Measurements from ENCODE around the gene ZNF764. TPM values are rescaled to one million over a fixed set of nuclear protein-coding genes. Genes with fewer than 3 reads are reported as not detected.

Gene ZNF764
- total and polyA plus RNA-seq, 9 of the 15 experiments (the other 6 are each of a cell fraction or from before 2014, with no cell fraction given): 0.69 to 10.1 (median 4.1) TPM

DNA sequence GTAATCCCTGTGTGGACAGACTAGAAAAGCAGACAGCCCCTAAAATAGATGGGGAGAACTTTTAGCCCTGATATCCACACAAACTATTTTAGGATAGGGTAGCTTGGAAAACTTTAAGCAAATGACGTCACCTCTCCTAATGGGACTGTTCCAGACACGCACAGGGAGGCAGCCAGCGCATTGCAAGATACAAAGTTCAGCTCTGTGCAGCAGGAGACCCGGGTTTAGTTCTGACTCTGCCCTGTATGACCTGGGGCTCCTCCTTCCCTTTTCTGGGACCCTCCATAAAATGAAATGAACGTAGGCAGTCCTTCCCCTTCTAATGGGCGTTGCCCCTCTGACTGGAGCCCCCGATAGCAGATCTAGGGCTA lies 45.8 kb upstream of the ZNF764 start:
- no peak for DNase-seq (ENCODE audit: extremely low read depth in 1 of 4, low spot score in 3 of 4)
- Histone ChIP-seq H3K27ac (ENCODE audit: extremely low read depth, low read depth, low read length) (no peak overlapping the region), H2AFZ (ENCODE audit: low read depth, low read length) (no peak overlapping the region), H3K4me3 (no peak overlapping the region), H3K9me1 (ENCODE audit: control insufficient read depth, insufficient read depth, low read length) (no peaks in the 10 kb centered on the region), H3K4me1 (replicated peaks in 1 of 2; ENCODE audit: control insufficient read depth in 2 of 2, insufficient read depth in 2 of 2, low read length in 2 of 2) (peaks cover 5 to 14% of the 10 kb centered on the region in 2 experiments; a peak in 4 of 5 replicates), H3K4me2 (ENCODE audit: insufficient read depth, low read length) (no peak overlapping the region), H3K36me3 (ENCODE audit: control insufficient read depth, insufficient read depth, low read length) (peaks cover 60% of the 10 kb centered on the region), H3K27me3 (ENCODE audit: control insufficient read depth in 2 of 2, insufficient read depth in 2 of 2, low read length in 2 of 2) (no peaks in the 10 kb centered on the region), H3K79me2 (ENCODE audit: control insufficient read depth, insufficient read depth, low read length) (peaks cover 5% of the 10 kb centered on the region), H3K9ac (ENCODE audit: insufficient read depth in 1 of 2, low read depth in 2 of 2, low read length in 2 of 2) (peak overlapping the region in 1 of 2 experiments; percentile 42; a peak in 2 of 4 replicates), H4K20me1 (replicated peaks; ENCODE audit: control insufficient read depth, insufficient read depth, low read length) (no peaks in the 10 kb centered on the region), H3K9me3 (replicated peaks; ENCODE audit: control insufficient read depth, insufficient read depth, low read depth, low read length) (no peaks in the 10 kb centered on the region)
- FAIRE-seq: no peak
- in situ Hi-C loops (cut with MboI) (no loop called here), intact Hi-C loops (cut with micrococcal nuclease) (no loop called here)
- ChIA-PET CTCF (ENCODE audit: low intra/inter-chr PET ratio) (no interaction called here), POLR2A (interaction anchor here (0.7 kb wide), 1 partner anchor 10 kb away, joined by 5 read pairs; no protein-coding TSS in a partner anchor)
- 85% methylated on average over 6 of the region's 7 CpGs for WGBS (ENCODE audit: insufficient coverage, low coverage, missing lambda C conversion rate)
- no TSS peak for BruUV-seq (replicated peaks)
- ATAC-seq: no peak
- TF ChIP-seq AFF4 (CRISPR knock-in tag; IDR thresholded peaks at IDR 0.05) (no peak), CXXC5 (CRISPR knock-in tag; IDR thresholded peaks at IDR 0.05) (no peak), ZNF77 (CRISPR knock-in tag; IDR thresholded peaks at IDR 0.05) (no peak), DPF2 (IDR thresholded peaks at IDR 0.05) (no peak), ZNF695 (CRISPR knock-in tag; IDR thresholded peaks at IDR 0.05) (no peak), VEZF1 (CRISPR knock-in tag; IDR thresholded peaks at IDR 0.05) (no peak), ZFPM2 (CRISPR knock-in tag; IDR thresholded peaks at IDR 0.05) (no peak), LCOR (CRISPR knock-in tag; IDR thresholded peaks at IDR 0.05) (no peak), BRD4 (IDR thresholded peaks at IDR 0.05) (no peak), SMAD2 (IDR thresholded peaks at IDR 0.05; ENCODE audit: low read depth, low read length) (no peak), FOXA3 (CRISPR knock-in tag; conservative IDR thresholded peaks at IDR 0.05 in 1 of 2, IDR thresholded peaks at IDR 0.05 in 1 of 2) (no peak), STAT5A (IDR thresholded peaks at IDR 0.05; ENCODE audit: borderline replicate concordance, low read length) (no peak), KDM4B (IDR thresholded peaks at IDR 0.05; ENCODE audit: borderline replicate concordance in 2 of 2, low read depth in 1 of 2) (no peak), CAMTA2 (CRISPR knock-in tag; conservative IDR thresholded peaks at IDR 0.05) (no peak), PRMT5 (CRISPR knock-in tag; IDR thresholded peaks at IDR 0.05) (no peak), CREB3 (tag; conservative IDR thresholded peaks at IDR 0.05; ENCODE audit: low read depth) (no peak)
- TF ChIP-seq, protein P1, sequence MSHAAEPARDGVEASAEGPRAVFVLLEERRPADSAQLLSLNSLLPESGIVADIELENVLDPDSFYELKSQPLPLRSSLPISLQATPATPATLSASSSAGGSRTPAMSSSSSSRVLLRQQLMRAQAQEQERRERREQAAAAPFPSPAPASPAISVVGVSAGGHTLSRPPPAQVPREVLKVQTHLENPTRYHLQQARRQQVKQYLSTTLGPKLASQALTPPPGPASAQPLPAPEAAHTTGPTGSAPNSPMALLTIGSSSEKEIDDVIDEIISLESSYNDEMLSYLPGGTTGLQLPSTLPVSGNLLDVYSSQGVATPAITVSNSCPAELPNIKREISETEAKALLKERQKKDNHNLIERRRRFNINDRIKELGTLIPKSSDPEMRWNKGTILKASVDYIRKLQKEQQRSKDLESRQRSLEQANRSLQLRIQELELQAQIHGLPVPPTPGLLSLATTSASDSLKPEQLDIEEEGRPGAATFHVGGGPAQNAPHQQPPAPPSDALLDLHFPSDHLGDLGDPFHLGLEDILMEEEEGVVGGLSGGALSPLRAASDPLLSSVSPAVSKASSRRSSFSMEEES (CRISPR knock-in tag; IDR thresholded peaks at IDR 0.05): no peak

Measured in K562 (cell line).